ENCODE measurements around the gene FBXL13.

The FBXL13 gene

GRCh38 chr7:103077318-103077717 lies 2.7 kb upstream of the FBXL13 start:
- no peak overlapping the region for H3K27ac ChIP-seq
- TF ChIP-seq, protein P1, sequence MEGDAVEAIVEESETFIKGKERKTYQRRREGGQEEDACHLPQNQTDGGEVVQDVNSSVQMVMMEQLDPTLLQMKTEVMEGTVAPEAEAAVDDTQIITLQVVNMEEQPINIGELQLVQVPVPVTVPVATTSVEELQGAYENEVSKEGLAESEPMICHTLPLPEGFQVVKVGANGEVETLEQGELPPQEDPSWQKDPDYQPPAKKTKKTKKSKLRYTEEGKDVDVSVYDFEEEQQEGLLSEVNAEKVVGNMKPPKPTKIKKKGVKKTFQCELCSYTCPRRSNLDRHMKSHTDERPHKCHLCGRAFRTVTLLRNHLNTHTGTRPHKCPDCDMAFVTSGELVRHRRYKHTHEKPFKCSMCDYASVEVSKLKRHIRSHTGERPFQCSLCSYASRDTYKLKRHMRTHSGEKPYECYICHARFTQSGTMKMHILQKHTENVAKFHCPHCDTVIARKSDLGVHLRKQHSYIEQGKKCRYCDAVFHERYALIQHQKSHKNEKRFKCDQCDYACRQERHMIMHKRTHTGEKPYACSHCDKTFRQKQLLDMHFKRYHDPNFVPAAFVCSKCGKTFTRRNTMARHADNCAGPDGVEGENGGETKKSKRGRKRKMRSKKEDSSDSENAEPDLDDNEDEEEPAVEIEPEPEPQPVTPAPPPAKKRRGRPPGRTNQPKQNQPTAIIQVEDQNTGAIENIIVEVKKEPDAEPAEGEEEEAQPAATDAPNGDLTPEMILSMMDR (conservative IDR thresholded peaks at IDR 0.05): no peak

DNA sequence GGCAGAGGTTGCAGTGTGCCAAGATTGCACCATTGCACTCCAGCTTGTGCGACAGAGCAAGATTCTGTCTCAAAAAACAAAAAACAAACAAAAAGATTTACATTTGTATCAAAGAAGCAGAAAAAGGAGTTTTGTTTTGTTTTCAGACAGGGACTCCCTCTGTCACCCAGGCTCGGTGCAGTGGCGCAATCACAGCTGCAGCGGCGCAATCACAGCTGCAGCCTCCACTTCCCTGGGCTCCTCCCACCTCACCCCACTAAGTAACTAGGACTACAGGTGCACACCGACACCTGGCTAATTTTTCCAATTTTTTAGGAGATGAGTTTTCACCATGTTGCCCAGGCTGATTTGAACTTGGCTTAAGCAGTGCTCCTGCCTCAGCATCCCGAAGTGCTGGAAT lies 2.2 kb upstream of the FBXL13 start:
- TF ChIP-seq, protein P1 (conservative IDR thresholded peaks at IDR 0.05): no peak
- no peak overlapping the region for H3K27ac ChIP-seq

DNA sequence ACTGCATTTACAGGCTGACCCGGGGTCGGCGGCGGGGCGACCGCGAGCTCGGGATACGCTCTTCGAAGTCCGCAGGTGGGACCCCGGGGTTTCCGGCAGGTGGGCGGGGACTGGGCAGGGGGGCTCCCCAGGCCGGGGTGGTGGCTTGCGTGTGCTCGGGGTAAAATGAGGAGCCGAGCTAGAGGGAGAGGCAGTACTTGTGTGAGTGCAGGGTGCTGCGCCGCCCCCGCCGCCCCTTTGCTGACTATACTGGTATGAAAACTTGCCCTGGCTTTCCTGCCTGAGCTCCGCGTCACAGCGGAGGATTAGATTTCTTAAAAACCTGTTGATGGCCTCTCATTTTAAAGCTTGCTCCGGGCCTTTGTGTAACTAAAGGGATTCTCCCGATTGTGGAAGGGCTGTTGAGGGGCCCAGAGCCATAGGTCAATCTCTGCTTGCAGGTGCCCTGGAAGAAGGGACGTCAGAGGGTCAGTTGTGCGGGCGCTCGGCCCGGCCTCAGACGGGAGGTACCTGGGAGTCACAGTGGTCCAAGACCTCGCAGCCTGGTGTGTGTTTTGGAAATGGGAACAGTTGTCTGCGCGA lies 832 bp upstream of the FBXL13 start:
- peak overlapping the region; percentile 97 for H3K27ac ChIP-seq
- TF ChIP-seq, protein P1 (conservative IDR thresholded peaks at IDR 0.05): no peak

DNA sequence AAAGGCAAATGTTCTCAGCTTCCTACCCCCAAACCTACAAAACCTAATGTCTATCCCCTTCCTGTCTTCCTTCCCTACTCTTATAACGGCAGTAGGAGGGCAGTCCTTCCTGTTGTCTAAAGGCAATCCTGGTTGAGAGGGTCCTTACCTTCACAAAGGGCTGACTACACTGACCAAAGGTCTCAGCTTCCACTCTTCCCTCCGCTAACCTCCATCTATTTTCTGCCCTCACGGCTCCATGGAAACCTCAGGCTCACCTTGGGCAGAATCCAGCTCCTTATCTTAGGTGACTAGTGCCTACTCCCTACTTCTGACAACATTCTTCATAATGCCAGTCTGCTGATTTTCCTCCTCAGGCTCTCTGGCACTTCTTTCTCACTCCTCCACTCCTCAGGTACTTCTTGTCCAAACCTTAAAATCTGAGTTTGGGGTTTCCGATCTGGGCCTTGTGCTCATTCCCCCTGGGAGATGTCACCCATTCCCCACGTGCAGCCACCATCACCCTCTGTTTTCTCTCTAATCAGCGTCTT lies 542 bp downstream of the FBXL13 start:
- TF ChIP-seq, protein P1 (conservative IDR thresholded peaks at IDR 0.05): no peak
- H3K27ac ChIP-seq: peak overlapping the region; percentile 97

DNA sequence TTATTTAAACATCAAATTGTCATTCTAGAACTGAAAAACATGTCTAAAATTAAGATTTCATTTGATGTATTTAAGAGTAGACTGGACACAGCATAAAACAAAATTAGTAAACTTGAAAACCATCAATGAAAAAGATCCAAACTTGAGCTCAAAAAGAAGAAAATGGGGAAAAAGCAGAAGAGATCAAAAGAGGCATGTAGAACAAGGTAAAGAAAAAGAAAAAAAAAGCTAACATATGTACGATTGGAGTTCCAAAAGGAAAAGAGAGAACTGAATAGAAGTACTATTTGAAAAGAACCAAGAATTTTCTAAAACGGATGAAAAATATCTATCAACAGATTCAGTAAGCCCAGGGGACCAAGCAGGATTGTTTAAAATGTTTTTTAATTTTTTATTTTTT lies 3.6 kb downstream of the FBXL13 start:
- H3K27ac ChIP-seq: no peak overlapping the region
- TF ChIP-seq, protein P1 (conservative IDR thresholded peaks at IDR 0.05): no peak

DNA sequence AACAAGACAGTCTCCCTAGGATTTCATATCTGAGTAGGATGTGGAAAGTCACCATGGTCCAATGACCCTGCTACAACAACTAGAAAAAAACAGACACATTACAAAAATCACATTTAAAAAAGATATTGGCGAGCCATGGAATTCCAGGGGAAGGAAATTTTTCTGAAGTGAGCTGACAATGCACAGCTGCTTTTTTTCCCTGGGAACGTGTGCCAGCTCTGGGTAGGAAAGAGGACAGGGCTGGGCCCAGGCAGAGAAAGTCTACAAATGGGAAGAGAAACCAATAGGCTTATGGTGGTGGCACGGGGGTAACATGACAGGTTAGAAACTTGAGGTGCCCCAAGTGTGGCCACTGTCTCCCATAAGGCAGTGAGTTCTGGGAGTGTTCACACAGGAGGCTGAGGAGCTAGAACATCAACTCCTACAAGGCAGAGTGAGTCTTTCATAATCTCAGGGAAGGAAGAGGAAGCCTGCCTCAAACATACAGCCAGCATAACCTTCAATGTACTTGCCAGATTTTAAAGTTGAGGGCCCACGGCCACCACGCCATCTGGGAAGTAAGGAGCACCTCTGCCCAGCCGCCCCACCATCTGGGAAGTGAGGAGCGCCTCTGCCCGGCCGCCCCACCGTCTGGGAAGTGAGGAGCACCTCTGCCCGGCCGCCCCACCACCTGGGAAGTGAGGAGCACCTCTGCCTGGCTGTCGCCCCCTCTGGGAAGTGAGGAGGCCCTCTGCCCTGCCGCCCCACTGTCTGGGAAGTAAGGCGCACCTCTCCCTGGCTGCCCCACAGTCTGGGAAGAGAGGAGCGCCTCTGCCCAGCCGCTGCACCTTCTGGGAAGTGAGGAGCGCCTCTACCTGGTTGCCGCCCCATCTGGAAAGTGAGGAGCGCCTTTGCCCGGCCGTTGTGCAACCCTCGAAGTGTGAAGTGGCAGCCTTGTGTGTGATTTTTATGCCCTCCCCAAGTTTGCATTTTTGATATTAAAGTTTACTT lies 5.9 kb downstream of the FBXL13 start:
- TF ChIP-seq, protein P1 (conservative IDR thresholded peaks at IDR 0.05): no peak
- H3K27ac ChIP-seq: no peak overlapping the region

DNA sequence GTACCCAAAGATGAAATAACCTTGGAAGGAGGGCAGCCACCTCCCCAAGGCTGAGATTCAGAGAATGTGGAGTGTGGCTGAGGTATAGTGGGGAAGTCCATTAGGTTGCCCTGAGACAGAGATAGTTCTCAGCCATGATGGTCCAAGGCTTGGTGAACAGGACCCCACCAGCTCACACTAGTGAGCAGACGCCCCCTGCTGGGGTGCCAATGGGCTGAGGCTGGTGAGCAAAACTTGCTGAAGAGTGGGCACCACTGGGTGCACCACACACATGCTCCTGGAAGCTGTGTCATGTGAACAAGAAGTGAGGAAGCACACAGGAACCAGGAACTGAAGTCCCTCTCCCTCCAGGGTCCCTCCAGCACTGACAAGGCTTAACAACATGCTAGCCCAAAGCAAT lies 8.9 kb downstream of the FBXL13 start:
- no peak overlapping the region for H3K27ac ChIP-seq
- TF ChIP-seq, protein P1 (conservative IDR thresholded peaks at IDR 0.05): no peak; the same call in 1 of the 2 replicates
